Measurements from ENCODE around the gene FAM20C. TPM values are rescaled to one million over a fixed set of nuclear protein-coding genes. Genes with fewer than 3 reads are reported as not detected.

FAM20C gene
- total RNA-seq, 2 experiments from 2014 or later = not detected

- ChIA-PET CTCF (ENCODE audit: unreplicated experiment) (no interaction called here), POLR2A (no interaction called here)
- no peaks in the 10 kb centered on the region for H4K20me1 ChIP-seq (ENCODE audit: insufficient read depth, low read length)
- BruUV-seq (replicated peaks) = no TSS peak
- no peak overlapping the region for H3K27ac ChIP-seq (ENCODE audit: low read depth, low read length, poor library complexity, severe bottlenecking)
- no peaks in the 10 kb centered on the region for H3K79me2 ChIP-seq (ENCODE audit: insufficient read depth, low read depth, low read length)
- intact Hi-C loops (cut with micrococcal nuclease; ENCODE audit: unreplicated experiment) = no loop called here
- no peak for TF ChIP-seq EZH2phosphoT487 (IDR thresholded peaks at IDR 0.05; ENCODE audit: borderline replicate concordance, low read depth, low read length)
- no peak for TF ChIP-seq CTCF (conservative IDR thresholded peaks at IDR 0.05; ENCODE audit: low read length)
- H3K4me2 ChIP-seq (ENCODE audit: low read length) = no peak overlapping the region
- no peaks in the 10 kb centered on the region for H3K9me2 ChIP-seq (ENCODE audit: insufficient read depth, low read length)
- no peak overlapping the region for H3K4me3 ChIP-seq (ENCODE audit: low read depth, low read length, poor library complexity, severe bottlenecking)
- H3K9me3 ChIP-seq (ENCODE audit: low read length) = peaks cover 25% of the 10 kb centered on the region
- DNase-seq (ENCODE audit: low spot score) = no peak
- H2AFZ ChIP-seq (ENCODE audit: low read length) = no peak overlapping the region
- peaks cover 4% of the 10 kb centered on the region; the same call in 1 of the 2 replicates for H3K36me3 ChIP-seq (ENCODE audit: insufficient read depth, low read length)
- no peaks in the 10 kb centered on the region for H3K4me1 ChIP-seq (ENCODE audit: insufficient read depth, low read length, poor library complexity, severe bottlenecking)
Observed at GRCh38 chr7:265192-265997, 73.0 kb downstream of the FAM20C start.

- Histone ChIP-seq H3K4me3 (ENCODE audit: low read depth, low read length, poor library complexity, severe bottlenecking) (no peak overlapping the region), H3K27ac (ENCODE audit: low read depth, low read length, poor library complexity, severe bottlenecking) (no peak overlapping the region), H3K9me3 (ENCODE audit: low read length) (peaks cover 22% of the 10 kb centered on the region), H3K36me3 (ENCODE audit: insufficient read depth, low read length) (peaks cover 4% of the 10 kb centered on the region; the same call in 1 of the 2 replicates), H3K4me1 (ENCODE audit: insufficient read depth, low read length, poor library complexity, severe bottlenecking) (no peaks in the 10 kb centered on the region), H3K9me2 (ENCODE audit: insufficient read depth, low read length) (no peaks in the 10 kb centered on the region), H4K20me1 (ENCODE audit: insufficient read depth, low read length) (no peaks in the 10 kb centered on the region), H3K79me2 (ENCODE audit: insufficient read depth, low read depth, low read length) (no peaks in the 10 kb centered on the region), H3K4me2 (ENCODE audit: low read length) (no peak overlapping the region), H2AFZ (ENCODE audit: low read length) (no peak overlapping the region)
- BruUV-seq (replicated peaks) = no TSS peak
- DNase-seq (ENCODE audit: low spot score) = no peak
- ChIA-PET POLR2A (no interaction called here), CTCF (ENCODE audit: unreplicated experiment) (no interaction called here)
- no peak for TF ChIP-seq EZH2phosphoT487 (IDR thresholded peaks at IDR 0.05; ENCODE audit: borderline replicate concordance, low read depth, low read length)
- no peak for TF ChIP-seq CTCF (conservative IDR thresholded peaks at IDR 0.05; ENCODE audit: low read length)
- intact Hi-C loops (cut with micrococcal nuclease; ENCODE audit: unreplicated experiment) = no loop called here
Observed at GRCh38 chr7:265998-266850, 73.9 kb downstream of the FAM20C start.
